A549 (cell line): ENCODE data around the gene NDUFA13.

Experiments used
- CEBPB ChIP-seq, 2 experiments: fragments of >200 bp in 1 of 2; sonication (Bioruptor Twin) in 1 of 2; formaldehyde crosslinking in 1 of 2; IDR thresholded peaks; 2 replicates each; pipeline ENCODE4 v1.6.1; 2012 to 2016
- MAFK ChIP-seq: fragments of 450-650 bp; IDR thresholded peaks from 2 replicates; pipeline ENCODE4 v1.6.1; 2014; ENCODE audit not compliant: partially characterized antibody
- NR3C1 ChIP-seq: fragments of >200 bp; sonication (Bioruptor Twin); formaldehyde crosslinking; IDR thresholded peaks from 3 replicates; pipeline ENCODE4 v1.6.1; 2017
- PBX3 ChIP-seq: IDR thresholded peaks from 2 replicates; pipeline ENCODE4 v1.6.1; 2012
- TF ChIP-seq, protein P1 (sequence below): IDR thresholded peaks from 2 replicates; pipeline ENCODE4 v1.6.1; 2012

DNA sequence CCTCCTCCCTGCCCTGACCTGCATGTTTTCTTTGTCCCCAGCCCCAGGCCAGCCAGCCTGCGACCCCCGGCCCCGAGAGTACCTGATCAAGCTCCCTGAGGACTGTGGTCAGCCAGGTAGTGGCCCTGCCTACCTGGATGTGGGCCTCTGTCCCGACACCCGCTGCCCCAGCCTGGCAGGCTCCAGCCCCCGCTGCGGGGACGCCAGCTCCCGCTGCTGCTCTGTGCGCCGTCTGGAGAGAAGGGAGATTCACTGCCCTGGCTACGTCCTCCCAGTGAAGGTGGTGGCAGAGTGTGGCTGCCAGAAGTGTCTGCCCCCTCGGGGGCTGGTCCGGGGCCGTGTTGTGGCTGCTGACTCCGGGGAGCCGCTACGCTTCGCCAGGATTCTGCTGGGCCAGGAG lies 27.6 kb downstream of the NDUFA13 start:
- TF ChIP-seq, protein P1, sequence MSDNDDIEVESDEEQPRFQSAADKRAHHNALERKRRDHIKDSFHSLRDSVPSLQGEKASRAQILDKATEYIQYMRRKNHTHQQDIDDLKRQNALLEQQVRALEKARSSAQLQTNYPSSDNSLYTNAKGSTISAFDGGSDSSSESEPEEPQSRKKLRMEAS: no peak
- TF ChIP-seq MAFK (no peak), NR3C1 (no peak), CEBPB (IDR thresholded peaks at IDR 0.05) (no peak), PBX3 (no peak)
